ENCODE measurements around the gene VPS51. TPM values are rescaled to one million over a fixed set of nuclear protein-coding genes. Genes with fewer than 3 reads are reported as not detected.

The VPS51 gene
- total and polyA plus RNA-seq, 2 of the 13 experiments (the other 11 are each of a cell fraction or from before 2014, with no cell fraction given) = 76.3 to 90.6 TPM

DNA sequence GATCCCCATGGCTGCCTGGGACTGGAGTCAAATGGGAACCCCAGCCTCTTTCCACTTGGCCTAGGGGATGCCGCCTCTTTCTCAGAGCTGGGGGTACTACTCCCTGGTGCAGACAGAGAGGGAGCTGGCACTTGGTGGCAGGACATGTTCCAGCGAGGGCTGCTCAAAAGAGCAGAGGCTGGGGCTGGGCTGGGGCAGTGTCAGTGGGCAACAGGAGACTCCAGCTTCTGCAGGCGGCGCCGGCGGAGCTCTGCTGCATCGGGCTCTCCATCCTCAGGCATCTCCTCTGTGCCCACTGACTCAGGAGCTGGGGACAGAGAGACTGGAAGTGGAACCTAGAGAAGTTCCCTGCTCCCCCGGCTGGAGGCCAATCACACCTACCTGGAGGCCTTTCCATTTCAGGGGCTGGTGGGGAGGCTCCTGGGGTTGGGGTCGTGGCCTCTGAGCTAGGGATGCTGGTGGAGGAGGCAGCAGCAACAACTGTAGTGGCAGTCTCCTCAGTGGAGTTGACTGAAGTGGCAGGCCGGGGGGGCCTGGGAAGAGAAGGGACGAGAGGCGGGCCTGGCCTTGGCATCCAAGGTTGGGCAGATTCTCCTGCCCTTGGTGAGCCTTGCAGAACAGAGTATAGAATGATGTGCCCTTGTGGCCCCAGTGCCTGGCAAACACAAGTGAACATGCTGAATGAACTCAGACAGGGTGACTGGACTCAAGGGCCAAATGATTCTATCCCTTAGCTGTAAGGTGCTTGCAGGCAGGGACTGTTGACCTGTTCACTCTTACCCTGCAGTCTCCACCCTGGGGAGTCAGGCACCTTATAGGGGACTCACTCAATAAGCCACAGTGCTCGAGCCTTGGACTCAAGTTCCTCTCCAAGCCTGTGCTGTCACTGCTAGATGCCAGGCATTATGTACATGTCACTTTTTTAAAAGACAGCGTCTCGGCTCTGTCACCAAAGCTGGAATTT lies 32.5 kb downstream of the VPS51 start (continued):
- TF ChIP-seq ATF3 (CRISPR knock-in tag; IDR thresholded peaks at IDR 0.05) = no peak
- TF ChIP-seq NR1H2 (CRISPR knock-in tag; IDR thresholded peaks at IDR 0.05; ENCODE audit: borderline replicate concordance, low read depth) = no peak
- TF ChIP-seq HOXA5 (CRISPR knock-in tag; IDR thresholded peaks at IDR 0.05) = no peak
- no peak for TF ChIP-seq IKZF4 (CRISPR knock-in tag; IDR thresholded peaks at IDR 0.05; ENCODE audit: borderline replicate concordance, low read depth, not compliant biosample characterization)
- TF ChIP-seq, protein P1, sequence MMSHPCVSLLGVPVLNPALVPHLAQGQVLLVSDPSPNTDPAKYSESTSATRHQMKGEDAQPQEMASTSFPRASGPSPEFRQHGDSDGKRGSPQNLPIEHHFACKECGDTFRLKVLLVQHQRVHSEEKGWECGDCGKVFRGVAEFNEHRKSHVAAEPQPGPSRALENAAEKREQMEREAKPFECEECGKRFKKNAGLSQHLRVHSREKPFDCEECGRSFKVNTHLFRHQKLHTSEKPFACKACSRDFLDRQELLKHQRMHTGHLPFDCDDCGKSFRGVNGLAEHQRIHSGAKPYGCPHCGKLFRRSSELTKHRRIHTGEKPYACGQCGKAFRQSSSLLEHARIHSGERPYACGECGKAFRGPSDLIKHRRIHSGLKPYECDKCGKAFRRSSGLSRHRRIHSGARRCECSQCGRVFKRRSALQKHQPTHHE (CRISPR knock-in tag; IDR thresholded peaks at IDR 0.05; ENCODE audit: borderline replicate concordance) = no peak
- TF ChIP-seq RBFOX2 (IDR thresholded peaks at IDR 0.05; ENCODE audit: low read depth, low read length) = peak; percentile 60; the same call in 1 of the 2 replicates
- TF ChIP-seq, protein P2, sequence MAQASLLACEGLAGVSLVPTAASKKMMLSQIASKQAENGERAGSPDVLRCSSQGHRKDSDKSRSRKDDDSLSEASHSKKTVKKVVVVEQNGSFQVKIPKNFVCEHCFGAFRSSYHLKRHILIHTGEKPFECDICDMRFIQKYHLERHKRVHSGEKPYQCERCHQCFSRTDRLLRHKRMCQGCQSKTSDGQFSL (CRISPR knock-in tag; IDR thresholded peaks at IDR 0.05) = no peak; the same call in 1 of the 2 replicates
- no peak for TF ChIP-seq HHEX (CRISPR knock-in tag; IDR thresholded peaks at IDR 0.05)
